B cell (primary cell): Measurements from ENCODE around the gene PTRH2. TPM values are rescaled to one million over a fixed set of nuclear protein-coding genes. Genes with fewer than 3 reads are reported as not detected.

Experiments used
- ATAC-seq: fragments of 200-7000 bp; cut with Tn5 transposase; one replicate; pipeline ENCODE4 v1.10.0; 2021; ENCODE audit warnings: low read depth, mild to moderate bottlenecking, moderate number of reproducible peaks, moderate library complexity
- CTCF ChIA-PET: fragments of 350-600 bp; sonication (Branson Sonifier 250); formaldehyde crosslinking; loops from one replicate; lab custom pipeline; 2021; ENCODE audit warnings: antibody characterized with exemption, inconsistent platforms; lab: Charles Lee
- POLR2A ChIA-PET: fragments of 350-600 bp; sonication (Branson Sonifier 250); formaldehyde crosslinking; loops from one replicate; lab custom pipeline; 2021; ENCODE audit warnings: antibody characterized with exemption; lab: Charles Lee
- DNase-seq: peaks from one replicate; pipeline ENCODE4 v3.0.0; 2013
- H2AFZ ChIP-seq: 2 replicates; pipeline ENCODE4 v1.6.1; 2012; ENCODE audit warnings: mild to moderate bottlenecking, low read depth, low read length; ENCODE audit not compliant: insufficient read depth, poor library complexity, severe bottlenecking
- H3K27ac ChIP-seq, 2 donors: 1 replicate in 1 of 2; 2 replicates in 1 of 2; pipeline ENCODE4 v1.5.1; 2012 to 2013; ENCODE audit warnings: low read length in 2 of 2, mild to moderate bottlenecking in 2 of 2, moderate library complexity in 1 of 2
- H3K27me3 ChIP-seq, 4 experiments: fragments of 200-600 bp in 1 of 4; sonication (generic) in 1 of 4; replicated peaks in 1 of 4; 1 replicate in 2 of 4; 2 replicates in 2 of 4; pipeline versions ENCODE4 v1.6.1 to v1.7.0; 2013 to 2016; ENCODE audit warnings: low read length in 3 of 4, mild to moderate bottlenecking in 2 of 4, mixed read lengths in 1 of 4, moderate library complexity in 1 of 4; ENCODE audit not compliant: insufficient read depth in 4 of 4, control insufficient read depth in 3 of 4; ENCODE audit errors: control extremely low read depth in 1 of 4
- H3K36me3 ChIP-seq, 2 experiments: replicated peaks in 1 of 2; 1 replicate in 1 of 2; 2 replicates in 1 of 2; pipeline versions ENCODE4 v1.6.1 to v1.7.1; 2013; ENCODE audit warnings: low read length in 1 of 2; ENCODE audit not compliant: insufficient read depth in 2 of 2, control insufficient read depth in 1 of 2; ENCODE audit errors: control extremely low read depth in 1 of 2, extremely low read depth in 1 of 2
- H3K4me1 ChIP-seq, 2 donors: fragments of 200-600 bp in 1 of 2; sonication (generic) in 1 of 2; 1 replicate in 1 of 2; 2 replicates in 1 of 2; pipeline versions ENCODE4 v1.5.1 to v1.6.1; 2013 to 2017; ENCODE audit warnings: low read length in 2 of 2; ENCODE audit not compliant: control insufficient read depth in 2 of 2, insufficient read depth in 2 of 2
- H3K4me2 ChIP-seq: replicated peaks from 2 replicates; pipeline ENCODE3; 2012; ENCODE audit warnings: mild to moderate bottlenecking, low read depth, low read length; ENCODE audit not compliant: poor library complexity, severe bottlenecking
- H3K4me3 ChIP-seq, 5 experiments: fragments of 200-600 bp in 1 of 5; sonication (generic) in 1 of 5; 1 replicate in 3 of 5; 2 replicates in 2 of 5; pipeline versions ENCODE4 v1.5.1 to v1.7.0; 2011 to 2016; ENCODE audit warnings: low read length in 4 of 5, mild to moderate bottlenecking in 4 of 5, low read depth in 2 of 5, control low read depth in 1 of 5, moderate library complexity in 1 of 5; ENCODE audit not compliant: insufficient read depth in 1 of 5; ENCODE audit errors: control extremely low read depth in 1 of 5, extremely low read depth in 1 of 5
- H3K79me2 ChIP-seq: fragments of 200-600 bp; sonication (generic); one replicate; pipeline ENCODE4 v1.6.0; 2016; ENCODE audit warnings: low read length; ENCODE audit not compliant: control insufficient read depth, insufficient read depth
- H3K9ac ChIP-seq: fragments of 200-600 bp; sonication (generic); 2 replicates; pipeline ENCODE4 v1.6.1; 2017; ENCODE audit warnings: mild to moderate bottlenecking, low read length, moderate library complexity
- H3K9me3 ChIP-seq, 3 donors: one replicate each; pipeline versions ENCODE4 v1.6.1 to v1.7.1; 2013; ENCODE audit warnings: low read length in 2 of 3; ENCODE audit not compliant: control insufficient read depth in 2 of 3, insufficient read depth in 1 of 3; ENCODE audit errors: control extremely low read depth in 1 of 3
- H4K20me1 ChIP-seq: 2 replicates; pipeline ENCODE4 v1.6.0; 2012; ENCODE audit warnings: mild to moderate bottlenecking, low read length; ENCODE audit not compliant: insufficient read depth, control insufficient read depth, poor library complexity, severe bottlenecking
- H3K27ac Mint-ChIP-seq: one replicate; pipeline ENCODE4 v1.8.0; 2021; ENCODE audit warnings: mixed read lengths
- H3K27me3 Mint-ChIP-seq: one replicate; pipeline ENCODE4 v1.8.0; 2021; ENCODE audit warnings: mixed read lengths
- H3K4me1 Mint-ChIP-seq: one replicate; pipeline ENCODE4 v1.8.0; 2021; ENCODE audit warnings: mixed read lengths
- H3K4me3 Mint-ChIP-seq: one replicate; pipeline ENCODE4 v1.8.0; 2021; ENCODE audit warnings: mixed read lengths
- H3K9me3 Mint-ChIP-seq: one replicate; pipeline ENCODE4 v1.8.0; 2022; ENCODE audit warnings: mixed read lengths; ENCODE audit not compliant: insufficient read depth
- EZH2 ChIP-seq: IDR thresholded peaks from 2 replicates; pipeline ENCODE4 v1.6.1; 2012; ENCODE audit warnings: borderline replicate concordance, low read depth, mild to moderate bottlenecking, moderate library complexity, low read length; ENCODE audit not compliant: insufficient read depth, poor library complexity, severe bottlenecking
- intact Hi-C: fragments of 100-400 bp; cut with micrococcal nuclease; formaldehyde crosslinking; loops from one replicate; pipeline ENCODE4 v1.10.0; 2022
- polyA plus RNA-seq: library from polyadenylated mRNA; depleted of rRNA; stranded (reverse); fragments of >200 nt; gene quantifications from 2 replicates; pipeline ENCODE4 v1.2.3, GENCODE V29; 2012
- total RNA-seq, 2 donors: library from RNA; stranded (reverse); fragments of 120-200 nt in 1 of 2; gene quantifications; 1 replicate in 1 of 2; 2 replicates in 1 of 2; pipeline versions ENCODE4 v1.2.3 to v1.2.4, GENCODE V29; 2013 to 2022
- TF ChIP-seq, protein P1 (sequence below): fragments of 200-600 bp; IDR thresholded peaks from one replicate; pipeline ENCODE4 v1.8.0; 2022; ENCODE audit warnings: antibody characterized with exemption, mild to moderate bottlenecking

PTRH2 gene
- total and polyA plus RNA-seq, 2 donors (not counting 1 experiment from before 2014, with no cell fraction given): 7.1 to 22.7 TPM

DNA sequence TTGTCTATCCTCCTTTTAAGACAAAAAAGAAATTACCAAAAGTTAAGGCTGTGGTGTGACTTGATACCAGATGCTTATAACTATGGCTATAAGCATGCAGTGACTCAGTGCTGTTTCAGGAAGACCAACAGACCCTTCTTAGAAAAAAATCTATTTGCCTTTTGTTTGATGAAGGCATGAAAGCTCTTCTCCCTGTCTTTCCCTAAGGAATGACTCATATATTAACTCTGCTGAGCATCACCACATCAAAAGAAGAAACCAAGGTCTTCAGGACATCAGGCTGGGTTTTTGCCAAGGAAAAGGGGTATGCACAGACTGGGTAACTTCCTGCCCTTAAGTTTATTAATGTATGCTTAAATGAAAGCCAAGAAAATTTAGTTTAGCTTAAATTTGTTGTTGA, 47.3 kb upstream of the PTRH2 start:
- Mint-ChIP-seq H3K4me1 (peaks cover 7% of the 10 kb centered on the region), H3K4me3 (no peak overlapping the region), H3K9me3 (peaks cover 1% of the 10 kb centered on the region), H3K27me3 (no peaks in the 10 kb centered on the region), H3K27ac (no peak overlapping the region)
- H3K4me3 ChIP-seq: no peak overlapping the region
- peaks cover 0 to 3% of the 10 kb centered on the region in 2 donors for H3K4me1 ChIP-seq
- no peak for ATAC-seq
- no peak overlapping the region for H3K9ac ChIP-seq
- intact Hi-C loops: no loop called here
- H3K79me2 ChIP-seq: no peaks in the 10 kb centered on the region
- H3K9me3 ChIP-seq: peaks cover 0 to 9% (median 2%) of the 10 kb centered on the region in 3 donors
- no peak for DNase-seq
- peaks cover 3 to 9% of the 10 kb centered on the region in 2 experiments for H3K36me3 ChIP-seq
- no peaks in the 10 kb centered on the region for H4K20me1 ChIP-seq
- H3K27ac ChIP-seq: no peak overlapping the region
- ChIA-PET POLR2A (interaction anchor here (0.6 to 2.6 kb wide), 5 partner anchors 43 to 1164 kb away, joined by 3 to 10 read pairs (median 6); no protein-coding TSS in a partner anchor), CTCF (interaction anchor here (0.6 to 11.9 kb wide), 18 partner anchors 8 to 1088 kb away, joined by 3 to 230 read pairs (median 9); partner anchors contain the start of genes RPS6KB1 and TUBD1)
- H3K27me3 ChIP-seq: no peaks in the 10 kb centered on the region
- TF ChIP-seq, protein P1, sequence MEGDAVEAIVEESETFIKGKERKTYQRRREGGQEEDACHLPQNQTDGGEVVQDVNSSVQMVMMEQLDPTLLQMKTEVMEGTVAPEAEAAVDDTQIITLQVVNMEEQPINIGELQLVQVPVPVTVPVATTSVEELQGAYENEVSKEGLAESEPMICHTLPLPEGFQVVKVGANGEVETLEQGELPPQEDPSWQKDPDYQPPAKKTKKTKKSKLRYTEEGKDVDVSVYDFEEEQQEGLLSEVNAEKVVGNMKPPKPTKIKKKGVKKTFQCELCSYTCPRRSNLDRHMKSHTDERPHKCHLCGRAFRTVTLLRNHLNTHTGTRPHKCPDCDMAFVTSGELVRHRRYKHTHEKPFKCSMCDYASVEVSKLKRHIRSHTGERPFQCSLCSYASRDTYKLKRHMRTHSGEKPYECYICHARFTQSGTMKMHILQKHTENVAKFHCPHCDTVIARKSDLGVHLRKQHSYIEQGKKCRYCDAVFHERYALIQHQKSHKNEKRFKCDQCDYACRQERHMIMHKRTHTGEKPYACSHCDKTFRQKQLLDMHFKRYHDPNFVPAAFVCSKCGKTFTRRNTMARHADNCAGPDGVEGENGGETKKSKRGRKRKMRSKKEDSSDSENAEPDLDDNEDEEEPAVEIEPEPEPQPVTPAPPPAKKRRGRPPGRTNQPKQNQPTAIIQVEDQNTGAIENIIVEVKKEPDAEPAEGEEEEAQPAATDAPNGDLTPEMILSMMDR: no peak
- TF ChIP-seq EZH2: no peak
- H3K4me2 ChIP-seq: no peak overlapping the region
- no peak overlapping the region for H2AFZ ChIP-seq
